MM.1S (cell line): Measurements from ENCODE around the gene DUXB.

Source experiments
- CTCF ChIP-seq: fragments of 300-600 bp; sonication (generic); IDR thresholded peaks from 2 replicates; pipeline ENCODE4 v1.5.1; 2016; ENCODE audit warnings: antibody characterized with exemption, low read length, mixed read lengths
- EZH2phosphoT487 ChIP-seq: fragments of 300-600 bp; sonication (generic); IDR thresholded peaks from 2 replicates; pipeline ENCODE4 v1.6.1; 2018; ENCODE audit warnings: antibody characterized with exemption, low read length

DNA sequence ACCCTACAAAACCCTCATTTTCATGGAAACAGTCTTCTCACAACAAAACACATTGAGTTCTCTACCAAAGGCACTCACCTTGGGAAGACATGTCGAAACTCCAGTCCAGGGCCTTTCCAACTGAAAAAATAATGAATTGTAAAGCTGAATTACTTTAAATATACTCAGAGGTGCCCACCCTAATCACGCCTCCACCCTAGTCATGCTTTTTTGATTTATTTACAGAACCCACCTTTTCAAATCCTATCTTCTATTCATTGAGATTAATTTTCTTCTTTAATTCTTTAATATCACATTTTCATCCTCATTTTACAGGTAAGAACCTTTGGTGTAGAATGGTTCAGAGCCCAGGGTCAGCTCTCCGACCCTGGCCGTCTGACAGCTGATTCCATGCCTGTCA, 24.4 kb downstream of the DUXB start, which contains the start of gene CPHXL2:
- no peak for TF ChIP-seq CTCF
- TF ChIP-seq EZH2phosphoT487 = no peak
